Measurements from ENCODE around the gene IL10RB. TPM values are rescaled to one million over a fixed set of nuclear protein-coding genes. Genes with fewer than 3 reads are reported as not detected.
A peak's percentile ranks its signal among the peaks of the same experiment; 100 is the strongest.

The IL10RB gene
- total and polyA plus RNA-seq, 2 of the 4 experiments (the other 2 are of a cell fraction): 20.1 to 45.2 TPM

DNA sequence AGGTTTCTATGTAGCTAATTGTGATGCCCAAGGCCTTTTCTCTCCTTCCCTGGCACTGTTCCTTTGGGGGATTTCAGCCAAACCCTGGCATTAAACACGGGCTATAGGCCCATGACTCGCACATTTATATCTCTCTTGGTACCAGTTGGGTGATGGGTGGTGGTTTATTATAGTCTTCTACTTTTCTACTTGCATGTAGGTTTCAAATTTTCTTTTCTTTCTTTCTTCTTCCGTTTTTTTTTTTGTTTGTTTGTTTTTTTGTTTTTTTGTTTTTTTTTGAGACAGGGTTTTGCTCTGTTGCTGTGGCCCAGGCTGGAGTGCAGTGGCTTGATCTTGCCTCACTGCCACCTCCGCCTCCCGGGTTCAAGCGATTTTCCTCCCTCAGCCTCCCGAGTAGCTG is 1.1 kb downstream of the IL10RB start:
- Histone ChIP-seq H3K27me3 (ENCODE audit: control insufficient read depth, insufficient read depth, low read length) (no peaks in the 10 kb centered on the region), H3K9me3 (ENCODE audit: control insufficient read depth, insufficient read depth, low read length) (no peaks in the 10 kb centered on the region), H3K9ac (ENCODE audit: low read depth, low read length) (peak overlapping the region; percentile 69; the same call in 1 of the 2 replicates), H3K4me3 (ENCODE audit: insufficient read depth, low read depth, low read length) (peak overlapping the region; percentile 89), H2AK9ac (replicated peaks; ENCODE audit: low read depth, low read length, poor library complexity) (peak overlapping the region; percentile 6), H3K4me2 (ENCODE audit: low read depth, low read length) (peak overlapping the region; percentile 90), H3K4ac (ENCODE audit: low read depth, low read length) (peak overlapping the region; percentile 36; the same call in 1 of the 2 replicates), H2BK20ac (ENCODE audit: low read depth, low read length) (no peak overlapping the region), H2AFZ (replicated peaks; ENCODE audit: low read length, poor library complexity) (peak overlapping the region; percentile 96), H3K79me1 (ENCODE audit: low read depth in 1 of 2, low read length in 2 of 2) (peaks cover 24 to 32% of the 10 kb centered on the region in 2 experiments), H3K36me3 (ENCODE audit: control insufficient read depth, insufficient read depth, low read length) (peaks cover 12% of the 10 kb centered on the region), H2AK5ac (ENCODE audit: low read depth, low read length) (peak overlapping the region; percentile 7; the same call in 1 of the 2 replicates), H4K20me1 (ENCODE audit: insufficient read depth, low read length) (no peaks in the 10 kb centered on the region), H3K56ac (ENCODE audit: extremely low read depth, insufficient read depth, low read length) (no peak overlapping the region), H4K5ac (ENCODE audit: low read depth, low read length) (no peak overlapping the region), H3K4me1 (ENCODE audit: control insufficient read depth, insufficient read depth, low read length) (no peaks in the 10 kb centered on the region; the same call in 1 of the 2 replicates), H4K8ac (ENCODE audit: low read depth in 2 of 2, low read length in 2 of 2) (peak overlapping the region in 1 of 2 experiments; percentile 78; a peak in 1 of 4 replicates), H2BK120ac (ENCODE audit: low read depth, low read length) (no peak overlapping the region), H2BK15ac (ENCODE audit: low read depth, low read length) (0 out of 3 replicates have a peak overlapping the region, but pooled peaks have one; percentile 4), H3K18ac (ENCODE audit: low read depth, low read length) (no peak overlapping the region), H3K23ac (ENCODE audit: low read depth, low read length) (peak overlapping the region; percentile 32; the same call in 1 of the 2 replicates), H3K27ac (ENCODE audit: insufficient read depth, low read length) (no peak overlapping the region), H2BK5ac (ENCODE audit: low read depth, low read length, poor library complexity, severe bottlenecking) (no peak overlapping the region), H3K14ac (replicated peaks; ENCODE audit: low read depth, low read length) (0 out of 2 replicates have a peak overlapping the region, but pooled peaks have one; percentile 2), H3K9me1 (ENCODE audit: insufficient read depth, low read length) (peaks cover 14% of the 10 kb centered on the region), H4K91ac (ENCODE audit: insufficient read depth, low read depth, low read length) (0 out of 2 replicates have a peak overlapping the region, but pooled peaks have one; percentile 45)
- intact Hi-C loops (cut with micrococcal nuclease) (no loop called here), in situ Hi-C loops (cut with MboI; ENCODE audit: low sequenced_read_pairs) (no loop called here), dilution Hi-C loops (cut with HindIII; ENCODE audit: low sequenced_read_pairs, unreplicated experiment) (no loop called here)
- TF ChIP-seq, protein P1, sequence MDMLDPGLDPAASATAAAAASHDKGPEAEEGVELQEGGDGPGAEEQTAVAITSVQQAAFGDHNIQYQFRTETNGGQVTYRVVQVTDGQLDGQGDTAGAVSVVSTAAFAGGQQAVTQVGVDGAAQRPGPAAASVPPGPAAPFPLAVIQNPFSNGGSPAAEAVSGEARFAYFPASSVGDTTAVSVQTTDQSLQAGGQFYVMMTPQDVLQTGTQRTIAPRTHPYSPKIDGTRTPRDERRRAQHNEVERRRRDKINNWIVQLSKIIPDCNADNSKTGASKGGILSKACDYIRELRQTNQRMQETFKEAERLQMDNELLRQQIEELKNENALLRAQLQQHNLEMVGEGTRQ (IDR thresholded peaks at IDR 0.05; ENCODE audit: low read depth, low read length): no peak
- no peak for TF ChIP-seq RCOR1 (IDR thresholded peaks at IDR 0.05; ENCODE audit: insufficient replicate concordance, low read length)
- no peak for TF ChIP-seq MAZ (IDR thresholded peaks at IDR 0.05; ENCODE audit: borderline replicate concordance, low read depth, low read length)
- TF ChIP-seq, protein P2, sequence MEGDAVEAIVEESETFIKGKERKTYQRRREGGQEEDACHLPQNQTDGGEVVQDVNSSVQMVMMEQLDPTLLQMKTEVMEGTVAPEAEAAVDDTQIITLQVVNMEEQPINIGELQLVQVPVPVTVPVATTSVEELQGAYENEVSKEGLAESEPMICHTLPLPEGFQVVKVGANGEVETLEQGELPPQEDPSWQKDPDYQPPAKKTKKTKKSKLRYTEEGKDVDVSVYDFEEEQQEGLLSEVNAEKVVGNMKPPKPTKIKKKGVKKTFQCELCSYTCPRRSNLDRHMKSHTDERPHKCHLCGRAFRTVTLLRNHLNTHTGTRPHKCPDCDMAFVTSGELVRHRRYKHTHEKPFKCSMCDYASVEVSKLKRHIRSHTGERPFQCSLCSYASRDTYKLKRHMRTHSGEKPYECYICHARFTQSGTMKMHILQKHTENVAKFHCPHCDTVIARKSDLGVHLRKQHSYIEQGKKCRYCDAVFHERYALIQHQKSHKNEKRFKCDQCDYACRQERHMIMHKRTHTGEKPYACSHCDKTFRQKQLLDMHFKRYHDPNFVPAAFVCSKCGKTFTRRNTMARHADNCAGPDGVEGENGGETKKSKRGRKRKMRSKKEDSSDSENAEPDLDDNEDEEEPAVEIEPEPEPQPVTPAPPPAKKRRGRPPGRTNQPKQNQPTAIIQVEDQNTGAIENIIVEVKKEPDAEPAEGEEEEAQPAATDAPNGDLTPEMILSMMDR (conservative IDR thresholded peaks at IDR 0.05; ENCODE audit: low read depth, low read length): no peak
- TF ChIP-seq, protein P3, sequence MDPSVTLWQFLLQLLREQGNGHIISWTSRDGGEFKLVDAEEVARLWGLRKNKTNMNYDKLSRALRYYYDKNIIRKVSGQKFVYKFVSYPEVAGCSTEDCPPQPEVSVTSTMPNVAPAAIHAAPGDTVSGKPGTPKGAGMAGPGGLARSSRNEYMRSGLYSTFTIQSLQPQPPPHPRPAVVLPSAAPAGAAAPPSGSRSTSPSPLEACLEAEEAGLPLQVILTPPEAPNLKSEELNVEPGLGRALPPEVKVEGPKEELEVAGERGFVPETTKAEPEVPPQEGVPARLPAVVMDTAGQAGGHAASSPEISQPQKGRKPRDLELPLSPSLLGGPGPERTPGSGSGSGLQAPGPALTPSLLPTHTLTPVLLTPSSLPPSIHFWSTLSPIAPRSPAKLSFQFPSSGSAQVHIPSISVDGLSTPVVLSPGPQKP (IDR thresholded peaks at IDR 0.05; ENCODE audit: borderline replicate concordance, low read depth, low read length): no peak
- TF ChIP-seq MXI1 (IDR thresholded peaks at IDR 0.05; ENCODE audit: borderline replicate concordance, low read depth, low read length): no peak
- TF ChIP-seq CHD1 (IDR thresholded peaks at IDR 0.05; ENCODE audit: low read depth, low read length): no peak
- no peak for TF ChIP-seq POLR2A (IDR thresholded peaks at IDR 0.05; ENCODE audit: low read depth, low read length)
- POLR2A ChIA-PET (ENCODE audit: unreplicated experiment): no interaction called here
- ATAC-seq (ENCODE audit: low read depth): no peak
- no CpG with 5 or more reads among the region's 7 CpGs for WGBS, 2 experiments (ENCODE audit: extremely low coverage in 2 of 2, insufficient read length in 1 of 2)
- DNase-seq: no peak
- CTCF ChIA-PET: no interaction called here
- BruUV-seq (replicated peaks): no TSS peak

Data from IMR-90 (cell line).